ENCODE measurements around the gene SERPINI1. TPM values are rescaled to one million over a fixed set of nuclear protein-coding genes. Genes with fewer than 3 reads are reported as not detected.

Gene SERPINI1
- total and polyA plus RNA-seq, 2 of the 8 experiments (the other 6 are each of a cell fraction or from before 2014, with no cell fraction given), result 5.3 to 9.9 TPM

- no peaks in the 10 kb centered on the region for H3K23me2 ChIP-seq (ENCODE audit: low read depth, low read length)
- no peak overlapping the region for H4K8ac ChIP-seq (ENCODE audit: extremely low read depth, insufficient read depth, low read length)
- H3K79me1 ChIP-seq (ENCODE audit: low read depth, low read length), result no peaks in the 10 kb centered on the region
- no peak overlapping the region for H2BK12ac ChIP-seq (ENCODE audit: low read depth, low read length)
- H3K27ac ChIP-seq (ENCODE audit: low read depth, low read length), result no peak overlapping the region
- H3K9me3 ChIP-seq (ENCODE audit: insufficient read depth in 2 of 2, low read depth in 1 of 2, low read length in 1 of 2), result peaks cover 7 to 8% of the 10 kb centered on the region in 2 experiments; a peak in 1 of 4 replicates
- no peak overlapping the region for H2BK20ac ChIP-seq (ENCODE audit: low read length)
- no peak overlapping the region for H3K18ac ChIP-seq (ENCODE audit: extremely low read depth, low read length)
- H4K91ac ChIP-seq (replicated peaks; ENCODE audit: insufficient read length, low read length), result no peak overlapping the region
- H4K20me1 ChIP-seq (replicated peaks in 1 of 2; ENCODE audit: control insufficient read depth in 1 of 2, insufficient read depth in 2 of 2, low read length in 2 of 2), result peaks cover 0 to 5% of the 10 kb centered on the region in 2 experiments
- no peak overlapping the region for H3K4me3 ChIP-seq (ENCODE audit: extremely low read depth in 1 of 4, insufficient read depth in 2 of 4, low read depth in 3 of 4, low read length in 4 of 4)
- H3K4me1 ChIP-seq (replicated peaks in 1 of 4; ENCODE audit: control insufficient read depth in 3 of 4, insufficient read depth in 4 of 4, low read length in 3 of 4), result peaks cover 0 to 4% (median 2%) of the 10 kb centered on the region in 4 experiments; a peak in 2 of 7 replicates
- H2AFZ ChIP-seq (ENCODE audit: low read length), result no peak overlapping the region
- no peak overlapping the region for H2AK5ac ChIP-seq (ENCODE audit: low read depth, low read length)
- H3K56ac ChIP-seq (replicated peaks; ENCODE audit: insufficient read length, low read depth, low read length), result no peak overlapping the region
- H3K27me3 ChIP-seq (replicated peaks in 1 of 4; ENCODE audit: control insufficient read depth in 3 of 4, extremely low read depth in 1 of 4, insufficient read depth in 3 of 4, low read length in 3 of 4), result no peaks in the 10 kb centered on the region
- peaks cover 8 to 89% of the 10 kb centered on the region in 2 experiments; a peak in 3 of 4 replicates for H3K79me2 ChIP-seq (ENCODE audit: control insufficient read depth in 1 of 2, insufficient read depth in 2 of 2, low read length in 2 of 2)
- ChIA-PET CTCF (ENCODE audit: partially characterized antibody) (no interaction called here), POLR2A (ENCODE audit: partially characterized antibody) (interaction anchor here (1.3 kb wide), 1 partner anchor 14 kb away, joined by 3 read pairs; no protein-coding TSS in a partner anchor)
- 93% methylated on average over 1 of the region's 1 CpG; no CpG with 5 or more reads in 1 of the 2 experiments for WGBS, 2 experiments (ENCODE audit: extremely low coverage in 1 of 2, insufficient coverage in 1 of 2, insufficient read length in 1 of 2, insufficient replicate concordance in 2 of 2, low coverage in 1 of 2, low lambda C conversion rate in 2 of 2, missing lambda C conversion rate in 1 of 2)
- no peak overlapping the region for H2BK5ac ChIP-seq (ENCODE audit: low read depth, low read length)
- DNase-seq (ENCODE audit: low read depth in 1 of 2, low spot score in 2 of 2), result no peak
- H3K23ac ChIP-seq (ENCODE audit: insufficient read length), result no peak overlapping the region
- H3K9ac ChIP-seq (replicated peaks in 1 of 4; ENCODE audit: extremely low read depth in 1 of 4, low read depth in 3 of 4, low read length in 3 of 4), result no peak overlapping the region
- peaks cover 2 to 50% (median 9%) of the 10 kb centered on the region in 4 experiments; a peak in 6 of 8 replicates for H3K36me3 ChIP-seq (ENCODE audit: control insufficient read depth in 2 of 4, insufficient read depth in 4 of 4, low read length in 3 of 4)
- no peak overlapping the region for H2BK120ac ChIP-seq (replicated peaks; ENCODE audit: low read depth, low read length)
- H3K4me2 ChIP-seq (ENCODE audit: insufficient read depth in 1 of 2, low read depth in 2 of 2, low read length in 2 of 2), result no peak overlapping the region
- no peak overlapping the region for H2BK15ac ChIP-seq (ENCODE audit: low read length)
- no peak overlapping the region for H4K5ac ChIP-seq (ENCODE audit: insufficient read length, low read depth, low read length)
- H3K14ac ChIP-seq (ENCODE audit: insufficient read length), result no peak overlapping the region
- H3K4ac ChIP-seq (replicated peaks; ENCODE audit: insufficient read length, low read depth, low read length), result no peak overlapping the region
- no peak for FAIRE-seq
- TF ChIP-seq MAX (IDR thresholded peaks at IDR 0.05) (no peak), HDAC6 (IDR thresholded peaks at IDR 0.05; ENCODE audit: low read depth, low read length) (no peak), GABPA (IDR thresholded peaks at IDR 0.05; ENCODE audit: borderline replicate concordance, insufficient read depth, low read length) (no peak), CTCF (IDR thresholded peaks at IDR 0.05; ENCODE audit: control extremely low read depth in 1 of 3, insufficient read depth in 1 of 3, low read depth in 1 of 3, low read length in 3 of 3) (no peak), TBP (IDR thresholded peaks at IDR 0.05; ENCODE audit: low read depth, low read length) (no peak), BACH1 (IDR thresholded peaks at IDR 0.05; ENCODE audit: low read length) (no peak), SP4 (IDR thresholded peaks at IDR 0.05; ENCODE audit: low read length) (no peak), TCF12 (IDR thresholded peaks at IDR 0.05; ENCODE audit: low read depth, low read length) (no peak), CREB1 (IDR thresholded peaks at IDR 0.05) (no peak), TAF7 (optimal IDR thresholded peaks at IDR 0.05; ENCODE audit: borderline replicate concordance, low read depth, low read length) (no peak), HDAC2 (IDR thresholded peaks at IDR 0.05; ENCODE audit: borderline replicate concordance in 1 of 2, low read depth in 2 of 2, low read length in 2 of 2) (no peak), GTF2F1 (IDR thresholded peaks at IDR 0.05; ENCODE audit: borderline replicate concordance, low read depth, low read length) (no peak)
Measured at GRCh38 chr3:167718582-167718981, 16.9 kb upstream of the SERPINI1 start.

Measured in H1 (cell line).